ENCODE results near the gene CYP4V2.

CYP4V2 gene

DNA sequence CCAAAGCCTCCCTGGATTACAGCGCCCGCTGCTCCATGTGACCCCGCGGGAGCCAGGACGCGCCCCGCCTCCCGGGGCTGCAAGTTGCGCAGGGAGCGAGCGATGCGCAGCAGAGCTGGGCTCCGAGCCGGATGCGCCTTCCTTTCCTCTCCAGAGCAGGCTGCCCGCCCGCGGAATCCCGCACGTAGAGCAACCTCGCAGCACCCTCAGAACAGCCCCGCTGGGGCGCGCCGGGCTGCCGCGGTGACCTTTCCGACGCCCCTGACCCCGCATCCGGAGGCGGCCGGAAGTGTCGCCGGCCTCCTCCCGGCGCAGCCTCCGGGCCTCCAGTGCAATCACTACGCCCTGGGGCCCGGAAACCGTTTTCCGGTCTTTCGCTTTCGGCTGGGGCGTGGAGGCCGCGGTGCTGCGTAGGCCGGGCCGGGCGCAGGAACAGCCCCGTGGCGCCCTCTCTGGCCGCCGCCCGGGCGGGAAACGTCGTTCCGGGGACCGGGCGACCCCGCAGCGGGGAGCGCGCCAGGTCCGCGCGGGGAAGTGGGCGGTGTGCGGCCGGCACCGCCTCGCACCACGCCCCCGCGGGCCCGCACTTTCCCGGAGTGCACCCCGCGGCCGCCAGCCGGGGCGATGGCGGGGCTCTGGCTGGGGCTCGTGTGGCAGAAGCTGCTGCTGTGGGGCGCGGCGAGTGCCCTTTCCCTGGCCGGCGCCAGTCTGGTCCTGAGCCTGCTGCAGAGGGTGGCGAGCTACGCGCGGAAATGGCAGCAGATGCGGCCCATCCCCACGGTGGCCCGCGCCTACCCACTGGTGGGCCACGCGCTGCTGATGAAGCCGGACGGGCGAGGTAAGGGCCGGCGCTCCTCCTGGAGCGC, at the start of gene CYP4V2:
Gene CYP4V2 (plus strand): TSS at position 368 of the 866 bp plus-strand sequence. CDS start 257 bp downstream, at position 625.
- peak; percentile 36 to 47 for DNase-seq (ENCODE audit: low read depth in 2 of 2)

DNA sequence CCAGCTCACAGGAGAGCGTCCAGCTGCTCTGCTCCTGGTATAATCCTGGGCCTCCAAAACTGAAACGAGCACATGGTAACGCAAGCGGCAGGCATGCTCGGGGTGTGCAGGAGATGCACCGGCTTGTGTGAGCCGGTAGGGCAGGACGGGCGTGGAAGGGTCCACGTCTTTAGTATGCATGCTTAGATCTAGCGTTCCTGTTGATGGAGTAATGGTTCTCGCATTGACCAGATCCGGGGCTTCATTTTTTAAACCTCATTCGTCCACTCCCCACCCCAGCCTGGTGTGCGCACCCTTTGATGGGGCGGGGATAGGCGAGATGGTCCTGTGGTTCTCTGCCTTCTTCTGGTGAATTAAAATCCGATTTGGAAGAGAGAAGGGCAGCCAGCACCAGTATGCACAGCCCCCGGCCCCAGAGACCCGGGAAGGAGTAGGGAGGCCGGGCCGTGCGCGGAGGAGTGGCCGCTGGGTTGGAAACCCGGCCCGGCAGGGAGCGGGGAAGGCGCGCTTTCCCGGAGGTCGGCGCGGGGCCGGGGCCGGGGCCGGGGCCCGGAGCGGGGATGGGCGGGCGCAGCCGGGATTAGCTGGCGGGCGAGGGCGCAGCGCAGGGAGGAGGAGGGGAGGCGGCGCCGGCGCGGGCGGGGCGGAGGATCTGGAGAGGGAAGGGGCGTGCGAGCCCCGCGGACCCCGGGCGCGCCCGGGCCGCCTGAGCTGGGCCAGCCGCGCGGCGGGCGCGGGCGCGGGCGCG, 47.0 kb upstream of the CYP4V2 start:
- peak in 1 of 2 experiments; percentile 7 for DNase-seq (ENCODE audit: low read depth in 2 of 2)

DNA sequence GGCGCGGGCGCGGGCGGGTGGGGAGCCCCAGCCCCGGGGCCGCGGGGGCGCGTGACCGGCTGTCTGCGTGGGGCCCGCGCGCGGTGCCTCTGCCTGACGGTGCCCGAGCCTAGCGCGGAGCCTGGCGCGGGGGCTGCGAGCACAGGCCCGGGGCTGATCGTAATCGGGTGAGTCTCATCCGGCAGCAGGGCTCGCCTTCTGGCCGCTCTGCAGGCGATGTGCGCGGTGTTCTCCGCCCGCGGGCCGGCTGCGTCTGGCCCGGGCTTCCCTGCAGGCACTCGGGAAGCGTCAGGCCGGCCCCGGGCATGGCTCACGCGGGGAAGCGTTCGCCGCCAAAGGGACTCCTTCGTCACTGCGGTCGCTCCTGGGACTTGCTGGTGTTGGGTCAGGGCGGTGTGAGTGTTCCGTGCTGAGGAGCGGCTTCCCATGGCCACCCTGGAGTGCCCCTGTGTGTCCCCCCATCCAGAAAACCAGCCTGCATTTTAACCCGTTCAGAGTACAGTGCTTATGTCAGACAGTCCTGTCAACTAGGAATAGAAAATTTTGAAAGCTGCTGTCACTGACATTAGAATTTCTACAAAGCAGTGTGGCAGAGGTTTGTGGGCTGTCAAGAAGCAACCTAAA, 46.3 kb upstream of the CYP4V2 start:
- DNase-seq (ENCODE audit: low read depth in 2 of 2): peak in 1 of 2 experiments; percentile 15

DNA sequence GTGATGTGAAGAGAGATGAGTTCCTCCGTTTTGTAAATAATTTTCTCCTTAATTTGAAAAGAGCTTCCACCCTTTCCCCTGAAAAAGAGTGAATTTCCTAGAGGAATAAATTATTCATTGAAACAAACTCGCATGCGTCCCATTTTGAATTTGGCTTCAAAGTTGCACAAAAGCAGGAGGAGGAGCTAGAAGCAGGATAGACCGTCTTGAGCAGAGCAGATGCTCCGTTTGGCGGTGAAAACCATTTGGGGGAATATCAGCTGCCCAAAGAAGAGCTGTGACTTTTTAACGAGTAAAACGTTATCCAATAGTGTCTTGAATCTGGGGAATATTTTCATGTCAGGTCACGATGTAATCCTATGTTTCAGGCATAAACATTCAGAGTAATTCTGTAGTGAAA, 44.9 kb upstream of the CYP4V2 start:
- no peak for DNase-seq (ENCODE audit: low read depth in 2 of 2)

DNA sequence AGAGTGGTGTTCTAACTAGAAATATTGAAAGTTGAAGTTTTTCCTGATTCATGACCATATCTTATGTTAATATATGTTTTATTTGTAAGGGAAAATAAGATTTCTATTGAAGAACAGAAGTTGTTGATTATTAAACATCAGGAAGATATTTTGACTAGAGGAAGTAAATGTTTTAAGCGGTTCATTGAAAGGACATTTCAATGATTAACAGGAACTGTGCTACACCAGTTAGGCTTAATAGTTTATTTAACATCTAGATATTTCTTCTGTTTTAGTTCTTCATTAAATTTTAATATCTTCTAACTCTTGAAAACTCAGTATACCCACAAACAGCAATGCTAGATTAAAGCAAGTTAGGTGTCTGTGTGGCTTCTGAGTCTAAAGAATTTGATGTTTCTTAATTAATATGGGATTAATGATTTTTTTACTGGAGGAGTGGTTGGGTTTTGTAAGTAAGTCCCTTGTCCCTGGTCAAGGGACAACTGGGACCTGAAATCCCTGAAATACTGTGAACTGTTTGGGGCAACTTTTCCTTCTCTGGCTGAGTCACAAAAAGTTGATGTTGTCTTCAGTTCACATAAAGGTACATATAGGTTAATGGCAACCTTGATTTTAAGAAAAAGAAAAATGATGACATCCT, 42.9 kb upstream of the CYP4V2 start:
- no peak for DNase-seq (ENCODE audit: low read depth in 2 of 2)

DNA sequence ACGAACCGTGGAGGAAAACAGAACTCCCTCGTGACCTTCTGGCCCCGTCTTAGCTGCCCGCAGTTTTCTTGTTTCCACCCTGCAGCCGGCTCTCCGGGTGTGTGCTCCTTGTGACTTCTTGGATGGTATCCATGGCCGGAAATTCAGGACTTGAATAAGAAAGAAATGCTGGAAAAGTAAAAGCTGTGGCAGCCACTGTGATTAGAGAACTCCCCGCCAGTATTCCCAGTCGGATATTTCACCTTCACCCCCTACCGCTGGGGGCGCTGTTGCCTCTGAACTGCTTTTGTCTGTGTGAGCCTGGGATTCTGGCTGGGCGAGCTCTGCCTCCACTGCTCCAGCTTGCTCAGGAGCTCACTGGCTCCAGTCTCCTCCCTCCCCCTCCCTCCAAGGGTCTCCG, 41.5 kb upstream of the CYP4V2 start:
- DNase-seq (ENCODE audit: low read depth in 2 of 2): no peak

DNA sequence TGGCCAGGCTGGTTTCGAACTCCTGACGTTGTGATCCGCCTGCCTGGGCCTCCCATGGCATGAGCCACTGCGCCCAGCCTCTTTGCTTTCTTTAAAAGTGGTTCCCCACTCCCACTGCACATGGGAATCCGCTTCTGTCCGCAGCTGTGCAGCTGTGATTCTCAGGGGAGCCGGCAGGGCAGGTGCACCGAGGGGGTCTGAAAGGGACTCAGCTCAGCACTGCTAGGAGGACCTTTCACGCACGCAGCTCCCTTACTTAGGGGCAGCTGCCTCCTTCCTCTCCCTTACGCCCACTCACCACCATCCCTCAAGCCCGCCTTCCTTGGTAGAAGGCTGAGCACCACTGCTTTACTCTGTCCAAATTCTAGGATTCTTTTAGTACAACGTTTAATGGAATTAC, 40.4 kb upstream of the CYP4V2 start:
- no peak for DNase-seq (ENCODE audit: low read depth in 2 of 2)

DNA sequence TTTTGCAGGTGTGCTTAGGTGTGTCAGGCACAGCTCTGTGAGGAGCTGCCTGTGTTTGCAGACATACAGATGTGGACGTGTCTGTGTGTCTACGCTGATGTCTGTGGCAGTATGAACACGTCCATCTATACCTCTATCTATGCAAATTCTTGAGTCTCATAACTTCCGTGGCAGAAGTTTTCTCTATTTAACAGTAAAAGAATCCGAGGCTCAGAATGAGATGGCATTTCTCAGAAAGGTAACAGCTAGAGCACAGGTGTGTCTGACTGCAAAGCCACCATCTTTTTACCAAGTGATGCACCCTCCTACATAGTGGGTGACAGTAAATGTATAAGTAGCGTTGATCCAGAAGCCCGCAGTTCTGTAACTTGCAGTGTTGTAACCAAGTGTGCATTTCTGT, 39.9 kb upstream of the CYP4V2 start:
- DNase-seq (ENCODE audit: low read depth in 2 of 2): no peak

DNA sequence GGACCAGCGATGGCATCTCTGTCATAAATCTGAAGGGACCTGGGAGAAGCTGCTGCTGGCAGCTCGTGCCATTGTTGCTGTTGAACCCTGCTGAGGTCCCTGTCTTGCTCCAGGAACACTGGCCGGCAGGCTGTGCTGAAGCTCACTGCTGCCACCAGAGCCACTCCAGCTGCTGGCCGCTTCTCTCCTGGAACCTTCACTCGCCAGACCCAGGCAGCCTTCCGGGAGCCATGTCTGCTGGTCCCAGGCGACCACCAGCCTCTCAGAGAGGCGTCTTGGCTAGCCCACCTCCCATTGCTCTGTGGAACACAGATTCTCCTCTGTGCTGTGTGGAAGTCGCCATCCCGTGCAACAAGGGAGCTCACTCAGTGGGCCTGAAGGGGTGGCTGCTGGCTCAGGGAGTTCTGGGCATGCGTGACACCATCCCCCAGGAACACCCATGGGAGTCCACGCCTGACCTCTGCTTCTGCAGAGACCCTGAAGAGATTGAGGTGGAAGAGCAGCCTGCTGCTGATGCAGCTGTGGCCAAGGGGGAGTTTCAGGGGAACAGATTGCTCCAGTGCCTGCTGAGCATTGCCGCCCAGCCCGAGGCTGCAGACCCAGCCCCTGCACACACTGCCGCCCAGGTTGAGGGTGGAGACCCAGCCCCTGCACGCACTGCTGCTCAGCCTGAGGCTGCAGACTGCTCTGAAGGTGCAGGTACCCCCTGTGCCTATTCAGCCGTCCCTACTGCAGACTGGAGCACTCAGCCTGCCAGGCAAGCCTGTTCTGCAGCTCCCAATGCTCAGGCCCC, 33.1 kb upstream of the CYP4V2 start:
- no peak for DNase-seq (ENCODE audit: low read depth in 2 of 2)

DNA sequence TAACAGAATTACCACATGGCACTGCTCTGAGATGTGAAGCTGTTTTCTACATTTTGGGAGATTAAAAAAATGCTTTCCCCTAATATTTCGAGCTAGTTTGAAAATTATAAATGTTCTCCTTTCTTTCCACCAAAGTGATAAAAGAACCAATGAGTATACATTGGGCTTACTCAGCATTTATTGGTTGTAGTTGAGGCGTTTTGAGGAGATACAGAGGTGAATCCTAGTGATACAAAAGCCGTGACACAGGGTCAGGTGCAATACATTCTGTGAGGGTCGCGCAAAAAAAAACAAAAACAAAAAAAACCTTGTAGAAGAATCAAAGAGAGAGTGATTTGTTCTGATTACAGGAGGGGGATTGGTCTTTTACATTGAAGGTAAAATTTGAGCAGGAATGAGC, 32.4 kb upstream of the CYP4V2 start:
- DNase-seq (ENCODE audit: low read depth in 2 of 2): no peak

DNA sequence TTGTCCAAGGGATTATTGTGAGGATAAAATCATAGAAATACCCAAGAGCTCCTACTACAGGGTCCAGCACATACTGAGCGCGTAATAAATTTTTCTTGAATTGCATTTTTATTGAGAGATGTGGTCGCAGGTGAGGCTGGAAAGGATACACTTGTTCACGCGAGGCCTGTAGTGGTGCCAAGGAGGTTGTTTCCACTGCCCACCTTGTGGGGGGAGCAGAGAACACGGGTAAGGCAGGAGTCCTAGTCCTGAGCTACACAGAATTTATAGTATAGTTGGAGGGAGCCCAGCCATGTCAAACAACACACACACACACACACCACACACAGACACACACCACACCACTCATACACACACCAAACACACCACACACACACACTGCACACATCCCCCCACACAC, 31.8 kb upstream of the CYP4V2 start:
- DNase-seq (ENCODE audit: low read depth in 2 of 2): no peak

DNA sequence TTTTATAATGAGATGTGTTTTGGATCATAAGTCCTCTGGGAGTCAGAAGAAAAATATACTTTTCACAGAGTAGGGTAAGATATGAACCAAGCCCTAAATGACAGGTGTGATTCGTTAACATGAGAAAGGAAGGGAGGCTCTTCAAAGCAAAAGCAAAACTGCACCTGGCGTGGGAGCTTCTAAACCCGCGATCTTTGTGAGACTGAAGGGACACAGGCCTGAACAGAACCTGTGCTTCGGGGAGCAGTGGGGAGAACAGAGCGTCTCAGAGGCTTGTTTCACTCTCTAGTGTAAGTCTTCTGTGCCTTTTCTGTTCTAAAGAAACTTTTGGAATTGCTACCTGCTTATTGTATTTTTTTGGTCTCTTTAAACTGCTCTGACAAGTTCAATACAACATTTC, 30.2 kb upstream of the CYP4V2 start:
- no peak for DNase-seq (ENCODE audit: low read depth in 2 of 2)

DNA sequence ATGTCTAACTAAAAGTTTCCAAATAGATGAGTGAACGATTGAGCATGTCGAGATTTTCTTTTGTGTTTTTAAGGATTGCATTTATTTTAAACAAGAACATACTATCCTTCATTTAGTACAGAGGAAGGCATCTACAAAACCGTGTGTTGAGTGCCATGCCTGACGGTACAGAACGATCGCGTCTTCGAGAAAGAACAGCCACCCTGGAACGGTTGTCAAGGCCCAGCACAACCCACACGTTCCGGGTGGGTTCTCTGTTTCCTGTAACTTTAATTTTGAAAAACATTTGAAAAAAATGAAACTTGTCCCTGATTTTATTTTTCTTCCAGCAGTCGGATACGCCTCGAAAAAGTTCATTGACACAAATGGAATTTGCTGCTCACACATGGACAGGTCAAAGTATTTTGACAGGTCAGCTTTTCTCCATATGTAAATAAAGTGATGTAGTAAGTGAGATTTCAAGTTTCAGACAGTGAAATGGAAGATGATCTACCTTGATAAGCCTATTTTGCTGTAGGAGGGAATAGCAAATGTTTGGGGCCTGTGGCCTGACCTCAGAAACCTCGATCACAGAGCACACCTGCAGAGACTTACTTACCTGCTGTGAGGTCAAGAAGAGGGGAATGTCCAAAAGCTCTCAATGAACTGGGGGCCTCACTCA, 24.4 kb upstream of the CYP4V2 start:
- DNase-seq (ENCODE audit: low read depth in 2 of 2): no peak

DNA sequence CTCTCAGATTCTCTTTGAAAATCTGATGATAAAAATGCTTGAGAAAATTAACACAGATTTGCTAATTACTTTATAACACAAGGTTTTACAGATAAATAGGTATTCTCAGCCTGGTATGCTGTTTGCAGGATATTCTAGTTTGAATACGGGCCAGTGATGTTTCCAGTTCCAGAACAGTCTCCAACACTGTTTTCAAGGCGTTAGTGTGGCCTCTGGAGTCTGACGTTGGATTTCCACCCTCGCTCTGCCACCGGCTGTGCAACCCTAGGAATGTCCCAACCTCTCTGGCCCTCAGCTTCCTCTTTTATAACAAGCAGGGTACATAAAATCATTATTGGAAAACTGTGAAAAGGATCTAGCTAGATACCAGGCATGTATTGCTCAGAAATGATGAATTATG, 23.8 kb upstream of the CYP4V2 start:
- DNase-seq (ENCODE audit: low read depth in 2 of 2): no peak

DNA sequence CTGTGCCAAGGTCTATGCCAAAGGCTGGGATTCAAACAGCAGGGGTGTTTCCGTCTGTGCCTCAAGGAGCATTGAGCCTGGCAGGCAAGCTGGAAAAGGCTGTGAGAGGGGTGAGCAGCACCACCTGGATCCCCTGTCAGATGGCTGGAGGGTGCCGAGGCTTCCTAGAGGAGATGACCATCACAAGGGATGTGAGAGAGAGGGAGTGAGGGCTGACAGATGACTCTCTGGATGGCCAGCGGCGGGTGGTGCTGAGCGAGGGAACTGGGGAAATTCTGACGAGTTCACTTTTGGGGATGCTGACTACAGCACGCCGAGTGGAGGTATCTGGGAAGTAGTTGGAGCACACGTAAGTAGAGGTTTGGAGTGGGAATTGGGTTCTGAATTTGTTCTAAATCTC, 22.6 kb upstream of the CYP4V2 start:
- DNase-seq (ENCODE audit: low read depth in 2 of 2): no peak

DNA sequence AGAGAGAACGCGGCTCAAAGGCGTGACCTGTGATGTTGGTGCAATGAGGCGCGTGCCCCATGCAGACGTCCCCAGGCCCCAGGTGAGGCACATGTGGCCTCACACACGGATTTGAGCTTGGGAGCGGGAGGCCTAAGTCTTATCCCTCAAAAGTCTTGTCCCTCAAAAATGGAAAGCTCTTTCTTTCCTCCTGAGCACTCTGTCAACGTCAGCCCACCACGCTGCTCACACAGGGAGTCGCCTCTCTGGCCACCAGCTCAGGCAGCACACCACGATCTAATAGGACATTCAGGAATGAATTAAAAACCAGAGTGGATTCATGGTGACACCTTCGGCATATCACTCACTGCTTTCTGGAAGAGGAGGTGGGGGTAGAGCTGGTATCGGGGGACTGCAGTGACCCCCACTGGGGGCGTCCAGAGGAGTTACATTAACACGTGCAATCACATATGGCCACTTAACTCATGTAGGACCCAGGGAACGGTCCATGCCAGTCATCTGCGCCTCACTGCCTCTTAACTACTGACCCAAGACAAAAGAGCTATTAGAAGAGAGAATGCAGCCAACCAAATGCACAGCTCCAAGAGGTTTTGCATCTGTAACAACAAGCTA, 21.9 kb upstream of the CYP4V2 start:
- DNase-seq (ENCODE audit: low read depth in 2 of 2): no peak

DNA sequence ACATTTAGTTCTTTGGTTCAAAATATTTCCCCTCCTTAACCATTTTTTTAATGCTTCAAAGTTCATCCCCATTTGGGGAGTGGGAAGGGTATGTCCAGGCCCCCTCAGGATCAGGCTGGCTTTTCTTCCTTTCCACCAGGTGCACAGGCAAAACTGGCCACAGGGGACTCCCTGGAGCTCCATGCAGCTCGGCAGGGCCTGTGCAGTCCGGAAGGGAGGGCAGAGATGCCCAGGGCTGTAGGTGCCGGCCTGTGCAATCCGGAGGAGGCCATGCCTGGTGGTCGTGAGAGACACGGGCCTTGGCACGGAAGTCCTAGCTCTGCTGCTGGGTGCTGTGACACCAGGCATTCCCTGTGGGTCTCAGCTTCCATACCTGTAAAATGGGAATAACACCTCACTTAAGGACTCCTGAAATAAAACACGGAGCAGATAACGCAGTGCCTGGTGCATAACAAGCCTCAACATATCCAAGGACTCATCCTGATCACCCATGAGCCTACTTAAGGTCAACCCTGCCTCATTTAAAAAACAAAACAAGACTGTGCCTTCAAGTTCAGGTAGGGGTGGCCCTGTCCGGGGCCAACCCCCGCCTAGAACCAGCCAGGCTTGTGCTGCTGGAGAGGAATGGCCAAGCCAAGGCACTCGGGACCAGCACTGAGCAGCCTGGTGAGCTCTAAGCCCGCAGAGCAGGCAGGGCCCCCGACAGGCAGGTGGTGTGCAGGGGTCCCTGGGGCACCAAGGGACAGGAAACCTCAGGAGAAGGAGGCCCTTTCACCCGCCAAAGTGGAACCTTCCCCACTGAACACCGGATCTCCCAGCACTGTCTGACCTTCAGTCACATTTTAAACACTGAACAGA, 21.2 kb upstream of the CYP4V2 start:
- no peak for DNase-seq (ENCODE audit: low read depth in 2 of 2)

DNA sequence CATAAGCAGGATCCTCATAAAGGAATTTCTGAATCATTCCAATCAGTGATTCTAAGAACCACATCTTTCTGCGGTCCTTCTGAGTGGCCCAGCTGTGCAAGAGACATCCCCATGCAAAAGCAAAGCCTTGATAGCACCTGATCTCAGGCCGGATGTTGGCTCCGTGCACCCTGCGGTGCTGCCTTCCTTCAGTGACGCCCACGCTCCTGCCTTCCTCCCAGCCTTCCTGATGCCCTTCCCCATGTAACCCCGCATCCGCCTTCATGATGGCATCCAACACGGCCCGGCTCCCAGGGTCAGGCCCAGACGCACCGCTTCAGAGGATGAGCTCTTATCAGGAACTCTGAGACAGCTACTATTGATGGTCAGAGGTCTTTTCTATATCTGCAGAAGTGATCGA, 20.4 kb upstream of the CYP4V2 start:
- no peak for DNase-seq (ENCODE audit: low read depth in 2 of 2)

DNA sequence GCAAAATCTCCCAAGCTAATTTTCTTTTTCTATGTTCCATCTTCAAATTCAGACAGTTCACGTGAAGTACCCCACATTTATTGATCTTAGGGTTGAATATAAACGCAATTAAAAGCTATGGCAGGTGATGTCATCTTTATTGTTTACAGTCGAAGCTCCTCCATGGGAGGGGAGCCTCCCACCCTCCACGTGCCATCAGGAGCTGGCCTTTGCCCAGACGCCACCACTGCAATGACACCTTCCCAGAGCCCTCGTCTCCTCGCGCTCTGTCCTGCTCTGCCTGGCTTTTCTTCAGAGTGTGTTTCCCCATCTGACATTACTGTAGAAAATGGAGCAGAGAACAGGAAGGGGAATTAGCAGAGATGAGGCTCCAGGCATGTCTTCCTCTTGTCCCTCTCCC, 18.8 kb upstream of the CYP4V2 start:
- no peak for DNase-seq (ENCODE audit: low read depth in 2 of 2)

Data from fibroblast of skin of left quadriceps (primary cell).